ENCODE data around the gene TDRD7. TPM values are rescaled to one million over a fixed set of nuclear protein-coding genes. Genes with fewer than 3 reads are reported as not detected.

The TDRD7 gene
- total and polyA plus RNA-seq, 2 donors (not counting 1 experiment from before 2014, with no cell fraction given) = 11.5 to 19.7 TPM

- no peak for DNase-seq
- H3K27me3 ChIP-seq (replicated peaks in 1 of 4; ENCODE audit: control extremely low read depth in 1 of 4, control insufficient read depth in 3 of 4, insufficient read depth in 4 of 4, low read length in 3 of 4) = no peaks in the 10 kb centered on the region
- ChIA-PET POLR2A (no interaction called here), CTCF (no interaction called here)
- H3K4me3 ChIP-seq (ENCODE audit: control extremely low read depth in 1 of 5, extremely low read depth in 1 of 5, insufficient read depth in 1 of 5, low read depth in 2 of 5, low read length in 4 of 5) = no peak overlapping the region
- Mint-ChIP-seq H3K9me3 (ENCODE audit: insufficient read depth) (no peaks in the 10 kb centered on the region), H3K4me3 (no peak overlapping the region), H3K4me1 (no peaks in the 10 kb centered on the region), H3K27me3 (no peaks in the 10 kb centered on the region), H3K27ac (no peak overlapping the region)
- WGBS (ENCODE audit: insufficient coverage) = no CpG with 5 or more reads among the region's 2 CpGs
- no peaks in the 10 kb centered on the region for H3K4me1 ChIP-seq (ENCODE audit: control insufficient read depth in 2 of 2, insufficient read depth in 2 of 2, low read length in 2 of 2)
- peaks cover 1 to 21% of the 10 kb centered on the region in 2 experiments for H3K36me3 ChIP-seq (replicated peaks in 1 of 2; ENCODE audit: control extremely low read depth in 1 of 2, control insufficient read depth in 1 of 2, extremely low read depth in 1 of 2, insufficient read depth in 2 of 2, low read length in 1 of 2)
- no peaks in the 10 kb centered on the region for H4K20me1 ChIP-seq (ENCODE audit: control insufficient read depth, insufficient read depth, low read length, poor library complexity, severe bottlenecking)
- intact Hi-C loops (cut with micrococcal nuclease) = no loop called here
- no peak overlapping the region for H3K27ac ChIP-seq (ENCODE audit: low read length in 2 of 2)
- no peak overlapping the region for H3K4me2 ChIP-seq (replicated peaks; ENCODE audit: low read depth, low read length, poor library complexity, severe bottlenecking)
- no peak for ATAC-seq (ENCODE audit: low read depth)
- H3K9ac ChIP-seq (ENCODE audit: low read length) = no peak overlapping the region
- no peaks in the 10 kb centered on the region for H3K79me2 ChIP-seq (ENCODE audit: control insufficient read depth, insufficient read depth, low read length)
- no peaks in the 10 kb centered on the region for H3K9me3 ChIP-seq (ENCODE audit: control extremely low read depth in 1 of 3, control insufficient read depth in 2 of 3, insufficient read depth in 1 of 3, low read length in 2 of 3)
- TF ChIP-seq EZH2 (IDR thresholded peaks at IDR 0.05; ENCODE audit: borderline replicate concordance, insufficient read depth, low read depth, low read length, poor library complexity, severe bottlenecking) (no peak), CTCF (IDR thresholded peaks at IDR 0.05) (no peak)
- no peak overlapping the region for H2AFZ ChIP-seq (ENCODE audit: insufficient read depth, low read depth, low read length, poor library complexity, severe bottlenecking)
These were observed 29.8 kb downstream of the TDRD7 start for GRCh38 chr9:97441729-97442128.

DNA sequence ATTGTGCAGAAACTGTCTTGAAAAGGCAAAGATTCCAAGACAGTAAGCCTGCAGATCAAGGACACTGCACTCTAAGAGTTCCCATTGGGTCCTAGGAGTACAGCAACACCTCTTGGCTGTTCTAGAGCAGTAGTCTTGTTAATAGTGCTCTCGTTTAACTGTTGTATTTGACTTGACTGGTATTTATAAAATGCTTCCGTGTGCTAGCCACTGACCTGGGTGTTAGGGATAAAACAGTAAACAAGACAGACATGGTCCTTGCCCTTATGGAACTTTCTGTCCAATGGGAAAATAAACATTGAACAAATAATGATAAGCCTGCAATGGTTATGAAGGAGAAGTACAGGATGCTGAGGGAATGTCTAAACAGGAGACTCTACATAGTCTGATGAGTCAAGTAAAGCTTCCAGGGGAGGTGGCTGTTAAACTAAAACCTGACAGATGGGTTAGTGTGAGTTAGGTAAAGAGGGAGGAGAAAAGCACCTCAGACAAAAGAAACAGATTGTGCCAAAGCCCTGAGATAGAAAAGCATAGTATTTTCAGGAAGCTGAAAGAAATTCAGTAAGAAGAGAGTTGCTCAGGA, 33.3 kb downstream of the TDRD7 start:
- CTCF ChIA-PET = interaction anchor here (1.4 to 2.0 kb wide), 2 partner anchors 23 to 153 kb away, joined by 4 to 5 read pairs; no protein-coding TSS in a partner anchor
- no peak for DNase-seq
- intact Hi-C loops (cut with micrococcal nuclease) = no loop called here

More for the DNA sequence above, 33.3 kb downstream of the TDRD7 start:
- H3K27ac Mint-ChIP-seq = no peak overlapping the region
- no peak for ATAC-seq (ENCODE audit: low read depth)
- TF ChIP-seq EZH2 (IDR thresholded peaks at IDR 0.05; ENCODE audit: borderline replicate concordance, insufficient read depth, low read depth, low read length, poor library complexity, severe bottlenecking) = no peak
- TF ChIP-seq CTCF (IDR thresholded peaks at IDR 0.05) = no peak
- H3K4me3 Mint-ChIP-seq = no peak overlapping the region
- no peaks in the 10 kb centered on the region for H3K27me3 ChIP-seq (replicated peaks in 1 of 4; ENCODE audit: control extremely low read depth in 1 of 4, control insufficient read depth in 3 of 4, insufficient read depth in 4 of 4, low read length in 3 of 4)
- H3K9ac ChIP-seq (ENCODE audit: low read length) = no peak overlapping the region
- POLR2A ChIA-PET = no interaction called here
- no peaks in the 10 kb centered on the region for H4K20me1 ChIP-seq (ENCODE audit: control insufficient read depth, insufficient read depth, low read length, poor library complexity, severe bottlenecking)
- peaks cover 0 to 30% of the 10 kb centered on the region in 2 experiments for H3K36me3 ChIP-seq (replicated peaks in 1 of 2; ENCODE audit: control extremely low read depth in 1 of 2, control insufficient read depth in 1 of 2, extremely low read depth in 1 of 2, insufficient read depth in 2 of 2, low read length in 1 of 2)
- no peaks in the 10 kb centered on the region for H3K4me1 ChIP-seq (ENCODE audit: control insufficient read depth in 2 of 2, insufficient read depth in 2 of 2, low read length in 2 of 2)
- no peak overlapping the region for H3K4me2 ChIP-seq (replicated peaks; ENCODE audit: low read depth, low read length, poor library complexity, severe bottlenecking)
- H3K9me3 Mint-ChIP-seq (ENCODE audit: insufficient read depth) = no peaks in the 10 kb centered on the region
- H3K4me1 Mint-ChIP-seq = no peaks in the 10 kb centered on the region
- no peak overlapping the region for H2AFZ ChIP-seq (ENCODE audit: insufficient read depth, low read depth, low read length, poor library complexity, severe bottlenecking)
- H3K79me2 ChIP-seq (ENCODE audit: control insufficient read depth, insufficient read depth, low read length) = no peaks in the 10 kb centered on the region
- no peaks in the 10 kb centered on the region for H3K9me3 ChIP-seq (ENCODE audit: control extremely low read depth in 1 of 3, control insufficient read depth in 2 of 3, insufficient read depth in 1 of 3, low read length in 2 of 3)
- H3K27ac ChIP-seq (ENCODE audit: low read length in 2 of 2) = no peak overlapping the region
- no peaks in the 10 kb centered on the region for H3K27me3 Mint-ChIP-seq
- H3K4me3 ChIP-seq (ENCODE audit: control extremely low read depth in 1 of 5, extremely low read depth in 1 of 5, insufficient read depth in 1 of 5, low read depth in 2 of 5, low read length in 4 of 5) = no peak overlapping the region
- WGBS (ENCODE audit: insufficient coverage) = 100% methylated on average over 2 of the region's 2 CpGs

All from B cell (primary cell).